ENCODE data around the gene HELLS.
"Not testable (repeated sequence)": the region's sequence is repeated elsewhere in the genome, so short reads cannot be mapped to it uniquely, and the experiment has no call there.

DNA sequence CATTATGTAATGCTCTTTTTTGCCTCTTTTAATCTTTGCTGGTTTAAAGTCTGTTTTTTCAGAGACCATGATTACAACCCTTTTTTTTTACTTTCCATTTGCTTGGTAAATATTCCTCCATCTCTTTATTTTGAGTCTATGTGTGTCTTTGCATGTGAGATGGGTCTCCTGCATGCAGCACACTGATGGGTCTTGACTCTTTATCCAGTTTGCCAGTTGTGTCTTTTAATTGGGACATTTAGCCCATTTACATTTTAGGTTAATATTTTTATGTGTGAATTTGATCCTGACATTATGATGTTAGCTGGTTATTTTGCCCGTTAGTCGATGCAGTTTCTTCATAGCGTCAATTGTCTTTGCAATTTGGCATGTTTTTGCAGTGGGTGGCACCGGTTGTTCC is 92.5 kb downstream of the HELLS start:
- not testable (repeated sequence) for TF ChIP-seq POLR2A, CTCF (IDR thresholded peaks at IDR 0.05)
